Glomerular visceral epithelial cell (primary cell): ENCODE measurements around the gene PAK1.
"Not testable (repeated sequence)": the region's sequence is repeated elsewhere in the genome, so short reads cannot be mapped to it uniquely, and the experiment has no call there.

ENCODE experiments used
- DNase-seq: peaks from one replicate; pipeline ENCODE4 v3.0.0-alpha.2; 2016; ENCODE audit errors: extremely low spot score

Gene PAK1

DNA sequence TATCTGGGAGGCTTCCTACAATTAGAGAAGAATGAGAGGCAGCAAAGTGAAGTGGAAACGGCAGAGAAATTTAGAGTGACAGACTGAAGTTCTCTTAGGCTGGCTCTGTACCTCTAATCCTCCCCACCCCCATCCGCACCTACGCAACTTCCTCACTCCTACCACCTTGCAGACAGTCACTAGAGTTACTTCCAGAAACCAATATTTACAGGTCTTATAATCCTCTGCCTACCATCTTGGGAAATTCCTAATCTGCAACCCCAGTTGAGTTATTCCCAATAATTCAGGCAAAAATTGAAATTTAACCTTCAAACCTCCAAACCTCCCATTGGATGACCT is 71.7 kb downstream of the PAK1 start:
- DNase-seq, result no peak

DNA sequence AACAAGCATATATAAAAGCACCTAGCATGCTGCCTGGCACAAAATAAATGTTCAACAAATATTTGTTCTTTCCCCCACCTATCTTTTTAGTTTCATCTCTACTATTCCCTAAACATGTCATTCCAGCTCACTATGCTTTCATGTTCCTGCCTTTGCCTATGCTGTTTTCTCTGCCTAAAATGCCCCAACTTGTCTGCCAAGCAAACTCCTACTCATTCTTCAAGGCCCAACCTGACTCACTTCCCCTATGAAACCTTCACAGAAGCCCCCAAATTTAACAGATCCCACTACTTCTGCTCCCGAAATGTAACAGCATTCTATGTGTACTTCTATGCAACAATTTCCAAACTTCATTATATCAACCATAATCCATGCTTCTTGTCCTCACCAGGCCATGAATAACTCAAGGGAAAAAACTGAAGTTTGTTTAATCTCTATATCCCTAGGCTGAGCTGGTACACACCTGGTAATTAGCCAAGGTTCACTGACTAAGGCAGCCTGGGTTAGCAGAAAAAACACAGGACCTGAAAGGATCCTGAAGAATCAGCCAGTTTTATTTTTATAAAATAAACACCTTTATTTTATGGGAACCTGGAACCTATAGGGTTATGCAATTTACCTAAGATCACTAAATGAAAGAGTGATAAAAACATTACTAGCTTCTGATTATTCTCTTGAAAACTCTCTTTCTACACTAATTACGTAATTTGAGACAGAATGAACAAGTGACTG is 72.2 kb downstream of the PAK1 start:
- no peak for DNase-seq

DNA sequence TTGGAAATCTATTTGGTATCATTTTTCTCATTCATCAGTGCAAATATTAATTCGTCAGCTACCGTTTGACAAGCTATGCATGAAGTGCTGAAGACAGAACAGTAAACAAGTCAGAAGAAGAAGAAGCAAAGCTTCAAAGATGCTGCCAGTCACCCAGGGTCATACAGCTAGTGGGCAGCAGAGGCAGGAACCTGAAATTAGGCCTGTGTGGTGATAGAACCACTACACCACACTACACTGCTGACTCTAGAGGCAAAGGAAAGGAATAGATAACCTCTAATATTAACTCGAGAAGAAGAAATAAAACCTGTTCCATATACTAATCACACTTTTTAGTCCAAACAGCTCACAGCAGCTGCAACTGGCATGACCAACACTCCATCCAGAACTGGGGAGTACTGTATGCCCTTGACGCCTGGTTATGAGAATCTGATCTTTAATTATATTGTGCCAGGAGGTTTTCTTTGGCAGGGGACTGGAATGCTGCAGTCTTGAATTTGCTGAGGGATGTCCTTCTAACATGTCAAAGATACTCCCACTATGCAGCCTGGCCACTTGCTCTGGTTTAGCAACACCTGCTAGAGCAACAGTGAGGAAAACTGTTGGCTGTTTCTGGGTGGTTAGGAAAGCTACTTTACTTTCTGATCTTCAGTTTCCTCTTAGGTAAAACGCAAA is 73.0 kb downstream of the PAK1 start:
- no peak for DNase-seq

DNA sequence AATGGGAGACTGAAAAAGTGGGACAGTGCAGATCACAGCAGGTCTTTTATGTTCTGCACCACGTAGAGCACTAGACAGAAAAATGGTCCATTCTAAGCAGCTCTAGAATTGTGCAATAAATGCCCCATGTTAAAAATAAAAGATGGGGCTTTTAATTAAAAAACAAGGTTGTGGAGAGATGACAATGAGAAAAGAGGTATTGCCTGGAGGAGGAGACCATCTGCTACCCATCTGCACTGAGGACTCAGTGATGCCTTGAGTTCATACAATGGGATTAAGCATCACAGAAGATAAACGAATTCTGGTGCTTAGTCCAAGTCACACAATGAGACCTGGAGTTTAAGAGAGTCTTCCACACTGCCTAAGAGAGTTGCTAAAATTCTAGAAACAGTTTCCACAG is 73.6 kb downstream of the PAK1 start:
- DNase-seq, result no peak

DNA sequence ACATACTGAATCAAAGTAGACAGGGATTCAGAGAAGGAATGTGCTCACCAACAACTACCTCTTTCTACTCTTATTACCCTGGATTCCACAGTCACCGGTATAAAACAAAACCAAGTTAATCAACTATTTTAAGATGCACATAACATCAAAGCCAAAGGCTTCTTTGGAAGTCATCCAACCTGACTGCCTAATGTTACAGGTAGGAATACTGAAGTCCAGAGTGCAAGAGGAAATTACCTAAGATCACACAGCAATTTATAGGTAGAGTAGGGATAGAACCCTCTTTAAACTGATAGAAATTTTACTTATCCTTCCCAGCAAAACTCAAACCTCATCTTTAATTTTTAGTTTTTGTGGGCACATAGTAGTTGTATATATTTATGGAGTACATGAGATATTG is 76.3 kb downstream of the PAK1 start:
- no peak for DNase-seq

DNA sequence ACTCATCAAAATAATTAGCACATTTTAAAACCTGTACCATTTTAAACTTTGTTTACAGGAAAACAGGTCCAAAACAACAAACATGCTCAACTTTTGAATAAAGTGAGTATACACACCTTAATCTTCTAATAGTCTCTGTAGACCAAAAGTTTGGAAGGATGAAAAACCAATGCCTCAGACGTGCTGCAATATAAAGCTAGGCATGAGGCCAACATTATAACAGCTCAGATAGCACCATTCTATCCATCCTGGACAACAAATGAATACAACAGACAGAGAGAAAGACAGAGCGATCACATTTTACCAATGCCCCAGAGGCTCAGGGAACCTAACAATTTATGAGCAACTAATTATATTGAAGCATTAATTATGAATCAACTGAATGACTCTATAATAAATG is 77.0 kb downstream of the PAK1 start:
- no peak for DNase-seq

DNA sequence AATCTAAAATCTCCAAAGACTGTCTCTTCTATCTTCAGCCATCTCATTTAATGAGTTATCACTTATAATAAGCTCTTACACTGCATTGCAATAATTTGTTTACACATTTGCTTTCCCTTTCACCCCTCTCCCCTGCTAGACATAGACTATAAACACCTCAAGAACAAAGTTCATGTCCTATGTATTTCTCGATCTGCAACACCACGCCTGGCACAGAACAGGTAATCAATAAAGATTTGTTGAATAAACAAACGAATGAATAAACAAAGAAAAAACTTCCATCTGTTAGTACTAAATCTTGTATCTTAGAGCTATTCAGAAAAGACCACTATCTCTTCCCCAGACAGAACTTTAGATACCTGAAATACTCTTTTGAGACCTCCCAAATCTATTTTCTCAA is 77.6 kb downstream of the PAK1 start:
- no peak for DNase-seq

DNA sequence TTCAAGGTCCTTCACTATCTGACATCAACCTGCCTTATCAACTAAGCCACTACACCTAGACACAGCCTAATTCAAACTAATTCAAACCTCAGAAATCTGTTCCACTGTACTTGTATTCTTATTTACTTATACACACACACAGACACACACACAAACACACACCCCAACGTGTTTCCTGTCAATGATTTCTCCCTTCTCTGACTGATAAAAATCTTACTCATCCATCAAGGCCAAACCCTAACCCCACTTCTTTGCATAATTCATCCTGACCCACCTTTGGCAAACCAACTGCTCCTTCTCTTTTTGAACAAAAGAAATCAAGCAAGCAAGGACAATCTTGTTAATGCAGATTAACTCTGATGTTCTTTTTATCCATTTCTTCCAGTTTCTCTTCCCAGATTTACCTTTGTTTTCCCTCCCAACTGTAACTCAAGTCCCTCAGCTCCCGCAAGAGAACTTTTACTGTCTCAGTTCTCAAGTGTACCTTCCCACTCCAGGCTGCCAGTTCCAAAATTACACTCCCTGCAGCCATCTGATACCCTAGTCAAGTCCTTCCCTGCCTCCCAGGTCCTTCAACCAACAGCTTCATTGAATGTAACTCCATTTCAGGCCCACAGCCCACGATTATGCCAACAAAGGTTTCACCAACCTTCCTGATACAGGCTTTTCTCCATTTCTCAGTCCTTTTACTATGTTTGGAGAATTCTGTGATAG is 78.3 kb downstream of the PAK1 start:
- no peak for DNase-seq

DNA sequence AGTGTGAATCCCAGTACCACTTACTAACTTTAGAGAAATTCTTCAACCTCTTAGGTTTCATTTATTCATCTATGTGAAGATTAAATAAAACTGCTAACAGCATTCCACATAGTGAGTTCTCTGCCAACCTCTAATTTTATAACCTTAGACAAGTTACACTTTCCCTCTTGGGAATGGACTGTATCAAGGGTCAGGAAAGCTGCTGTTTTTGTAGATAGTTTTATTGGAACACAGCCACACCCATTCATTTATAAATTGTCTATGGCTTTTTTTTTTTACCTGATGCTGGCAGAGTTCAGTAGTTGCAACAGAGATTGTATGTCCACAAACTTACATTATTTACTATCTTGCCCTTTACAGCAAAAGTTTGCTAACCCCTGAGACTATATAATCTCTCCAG is 81.1 kb downstream of the PAK1 start:
- DNase-seq, result no peak

DNA sequence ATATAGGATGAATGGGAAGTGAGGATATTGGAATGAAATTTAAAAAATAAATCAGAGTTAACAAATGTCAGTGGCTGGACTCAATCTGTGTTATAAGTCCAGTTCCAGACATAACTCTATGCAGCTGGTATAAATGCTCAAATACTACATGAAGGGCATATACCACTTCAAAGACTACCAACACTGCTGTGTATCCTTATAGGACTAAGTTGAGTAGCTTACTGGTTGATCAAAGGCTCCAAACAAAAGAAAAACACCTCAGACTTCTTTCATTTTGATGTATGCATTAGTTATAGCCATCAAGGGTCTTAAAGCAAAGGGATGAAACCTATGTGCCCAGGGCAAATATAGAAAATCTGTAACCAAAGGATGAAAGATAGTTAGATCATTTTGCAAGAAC is 86.2 kb downstream of the PAK1 start:
- no peak for DNase-seq

DNA sequence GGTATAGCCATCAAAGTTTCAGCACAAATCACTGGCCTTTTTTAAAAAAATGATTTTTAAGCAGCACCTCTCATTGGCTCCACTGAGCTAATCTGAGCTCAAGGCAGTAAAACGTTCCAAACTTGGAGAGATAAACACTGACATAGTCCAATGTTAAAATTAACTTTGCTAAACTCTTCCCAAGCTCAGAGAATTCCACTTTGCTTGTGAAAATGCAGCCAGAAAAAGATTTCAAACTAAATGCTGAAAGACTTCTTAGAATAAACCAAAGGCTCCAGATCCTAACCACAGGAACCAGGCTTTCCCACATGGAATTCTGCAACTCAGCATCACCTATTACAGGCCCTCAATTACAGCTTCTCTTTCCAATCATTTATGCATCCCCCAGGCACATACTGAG is 87.7 kb downstream of the PAK1 start:
- no peak for DNase-seq

DNA sequence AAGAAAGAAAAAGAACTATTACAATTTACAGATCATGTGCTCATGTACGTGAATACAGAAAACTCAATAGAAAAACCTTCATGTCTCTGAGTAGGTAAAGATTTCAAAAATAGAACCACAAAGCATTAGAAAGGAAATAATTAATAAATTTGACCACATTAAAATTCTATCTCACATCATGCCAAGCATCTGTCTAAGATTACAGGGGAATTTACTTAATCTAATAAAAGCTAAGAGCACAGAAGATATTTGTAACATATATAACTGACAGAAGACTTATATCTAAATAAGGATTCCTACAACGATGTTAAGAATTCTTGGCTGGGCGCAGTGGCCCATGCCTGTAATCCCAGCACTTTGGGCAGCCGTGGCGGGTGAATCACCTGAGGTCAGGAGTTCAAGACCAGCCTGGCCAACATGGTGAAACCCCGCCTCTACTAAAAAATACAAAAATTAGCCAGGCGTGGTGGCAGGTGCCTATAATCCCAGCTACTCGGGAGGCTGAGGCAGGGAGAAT is 88.6 kb downstream of the PAK1 start:
- DNase-seq, result not testable (repeated sequence)

DNA sequence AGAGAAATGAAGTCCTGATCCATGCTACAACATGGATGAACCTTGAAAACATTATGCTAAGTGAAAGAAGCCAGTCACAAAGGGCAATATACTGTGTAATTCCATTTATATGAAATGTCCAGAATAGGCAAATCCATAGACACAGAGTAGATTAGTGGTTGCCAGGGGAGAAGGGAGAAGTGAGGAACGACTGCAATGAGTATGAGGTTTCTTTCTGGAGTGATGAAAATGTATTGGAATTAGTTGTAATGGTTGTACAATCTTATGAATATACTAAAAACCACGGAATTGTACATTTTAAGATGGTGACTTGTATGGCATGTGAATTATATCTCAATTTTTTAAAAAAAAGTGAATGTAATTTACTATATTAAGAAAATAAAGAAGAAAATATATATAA is 89.3 kb downstream of the PAK1 start:
- DNase-seq, result no peak

DNA sequence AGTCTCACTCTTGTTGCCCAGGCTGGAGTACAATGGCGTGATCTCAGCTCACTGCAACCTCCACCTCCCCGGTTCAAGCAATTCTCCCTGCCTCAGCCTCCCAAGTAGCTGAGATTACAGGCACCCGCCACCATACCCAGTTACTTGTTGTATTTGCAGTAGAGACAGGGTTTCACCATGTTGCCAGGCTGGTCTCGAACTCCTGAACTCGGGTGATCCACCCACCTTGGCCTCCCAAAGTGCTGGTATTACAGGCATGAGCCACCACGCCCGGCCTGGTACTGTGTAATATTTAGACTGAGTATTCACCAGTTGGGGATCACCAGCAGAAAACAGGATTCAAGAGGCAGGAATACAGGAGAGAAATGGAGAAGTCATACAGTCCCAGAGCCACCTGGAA is 90.5 kb downstream of the PAK1 start:
- not testable (repeated sequence) for DNase-seq

DNA sequence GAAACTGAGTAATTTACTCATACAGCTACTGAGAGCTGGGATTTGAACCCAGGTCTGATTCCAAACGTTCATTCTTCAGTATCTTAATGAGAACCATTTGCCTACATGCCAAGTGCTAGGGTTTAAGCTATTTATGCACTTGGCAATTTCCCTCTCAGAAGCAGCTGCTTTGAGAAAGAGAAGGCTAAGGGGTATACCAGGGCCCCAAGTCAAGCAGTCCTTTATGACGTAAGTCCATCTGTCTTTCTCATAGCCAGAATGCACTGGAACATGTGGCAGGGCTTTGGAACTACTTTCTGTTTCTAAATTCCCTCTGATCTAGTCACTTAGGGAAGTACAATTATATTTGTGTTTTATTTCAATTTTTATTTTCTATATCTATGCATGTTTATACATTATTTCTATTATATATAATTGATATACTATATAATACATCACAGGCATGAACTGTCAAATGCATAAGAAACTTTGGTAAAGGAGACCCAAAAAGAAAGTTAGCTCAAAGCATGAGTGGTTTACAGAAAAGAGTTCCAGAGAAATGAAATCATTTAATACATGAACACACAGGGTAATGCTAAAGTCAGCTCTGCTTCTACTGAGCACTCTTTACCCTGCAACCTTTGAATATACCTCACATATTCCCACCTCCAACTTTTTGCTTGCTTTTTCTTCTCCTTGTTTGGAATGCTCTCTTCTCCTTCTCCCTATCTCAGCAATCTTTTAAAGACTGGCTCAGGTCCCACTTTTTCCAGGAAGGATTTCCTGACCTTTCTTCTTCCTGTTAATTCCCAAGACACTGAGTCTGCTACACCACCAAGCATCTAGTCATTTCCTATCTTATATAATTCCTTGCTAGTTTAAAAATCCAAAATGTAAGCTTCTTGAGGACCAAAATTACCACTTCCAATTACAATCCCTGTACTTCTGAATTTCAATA is 91.9 kb downstream of the PAK1 start:
- no peak for DNase-seq

DNA sequence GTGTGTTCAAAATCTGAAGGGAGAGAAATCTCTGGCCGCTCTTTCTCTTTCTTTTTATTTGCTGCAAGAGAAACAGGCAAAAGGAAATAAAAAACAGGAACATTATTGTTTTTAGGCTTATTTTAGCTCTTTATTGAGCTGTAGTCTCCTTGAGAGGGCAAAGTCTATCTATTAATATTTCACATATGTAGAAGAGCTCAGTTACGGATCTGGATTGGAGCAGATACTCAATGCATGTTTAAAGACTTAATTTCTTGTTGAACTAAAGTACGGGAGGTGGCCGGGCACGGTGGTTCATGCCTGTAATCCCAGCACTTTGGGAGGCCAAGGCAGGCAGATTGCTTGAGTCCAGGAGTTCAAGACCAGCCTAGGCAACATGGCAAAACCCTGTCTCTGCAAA is 94.0 kb downstream of the PAK1 start:
- no peak for DNase-seq

DNA sequence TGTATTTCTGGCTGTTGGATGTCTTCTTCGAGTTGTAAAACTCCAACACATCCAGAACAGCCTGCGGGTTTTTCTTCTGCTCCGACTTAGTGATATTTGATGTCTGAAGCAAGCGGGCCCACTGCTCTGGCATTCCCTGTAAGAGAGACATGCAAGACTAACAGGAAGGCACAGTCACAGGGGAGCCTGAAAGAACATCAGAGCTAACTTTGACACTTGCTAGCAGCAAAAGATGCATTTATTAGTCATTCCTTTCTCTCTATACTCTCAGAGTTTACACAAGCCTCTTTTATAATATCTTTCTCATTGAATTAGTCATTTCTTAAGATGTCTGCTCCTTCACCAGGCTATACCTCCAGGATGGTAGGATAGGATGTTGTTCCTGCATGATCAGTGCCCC is 94.6 kb downstream of the PAK1 start:
- DNase-seq, result no peak

DNA sequence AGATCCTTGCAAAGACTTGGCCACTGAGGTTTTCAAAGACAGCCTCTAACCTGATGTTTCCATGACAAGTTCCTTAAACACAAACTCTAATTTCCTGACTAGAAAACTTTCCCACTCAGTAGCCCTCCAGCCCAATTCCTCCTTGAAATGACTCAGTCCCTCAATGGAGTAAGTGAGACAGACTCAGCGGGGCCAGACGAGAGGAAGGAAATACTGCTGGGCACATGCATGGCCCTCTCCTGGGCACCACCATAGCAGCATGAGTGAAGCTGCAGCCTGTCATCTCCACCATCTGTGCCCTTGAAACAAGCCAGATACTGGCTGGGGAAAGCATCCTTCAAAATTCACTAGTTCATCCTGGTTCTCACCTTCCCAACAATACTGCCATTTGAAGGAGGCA is 96.2 kb downstream of the PAK1 start:
- no peak for DNase-seq

DNA sequence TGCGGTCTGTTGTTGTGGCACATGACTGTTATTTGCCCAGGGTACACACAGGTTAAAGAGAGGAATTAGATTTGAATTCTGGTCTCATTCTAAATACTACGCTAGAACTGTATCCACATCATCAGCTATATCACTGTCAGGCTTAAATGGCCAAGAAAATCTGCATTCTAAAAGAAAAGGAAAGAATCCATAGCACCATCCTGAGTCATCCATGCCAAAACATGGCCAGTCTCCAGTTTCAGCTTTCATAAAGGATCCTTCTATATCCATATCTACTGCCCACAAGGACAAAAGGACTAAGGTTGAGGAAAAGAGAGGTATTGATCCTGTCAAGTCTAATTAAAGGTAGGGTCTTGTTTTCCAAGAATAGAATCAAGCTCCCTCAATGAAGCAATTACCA is 98.8 kb downstream of the PAK1 start:
- DNase-seq, result no peak

DNA sequence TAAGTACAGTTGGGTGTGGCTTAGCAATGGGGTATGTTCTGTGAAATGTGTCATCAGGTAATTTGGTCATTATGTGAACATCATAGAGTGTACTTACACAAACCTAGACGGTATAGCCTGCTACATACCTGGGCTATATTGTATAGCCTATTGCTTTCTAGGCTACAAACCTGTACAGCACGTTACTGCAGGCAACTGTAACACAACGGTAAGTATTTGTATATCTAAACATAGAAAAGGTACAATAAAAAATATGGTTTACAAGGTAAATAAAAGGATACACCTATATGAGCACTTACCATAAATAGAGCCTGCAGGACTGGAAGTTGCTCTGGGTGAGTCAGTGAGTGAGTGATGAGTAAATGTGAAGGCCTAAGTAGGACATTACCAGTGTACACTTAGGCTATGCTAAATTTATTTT is 99.3 kb downstream of the PAK1 start:
- no peak for DNase-seq

DNA sequence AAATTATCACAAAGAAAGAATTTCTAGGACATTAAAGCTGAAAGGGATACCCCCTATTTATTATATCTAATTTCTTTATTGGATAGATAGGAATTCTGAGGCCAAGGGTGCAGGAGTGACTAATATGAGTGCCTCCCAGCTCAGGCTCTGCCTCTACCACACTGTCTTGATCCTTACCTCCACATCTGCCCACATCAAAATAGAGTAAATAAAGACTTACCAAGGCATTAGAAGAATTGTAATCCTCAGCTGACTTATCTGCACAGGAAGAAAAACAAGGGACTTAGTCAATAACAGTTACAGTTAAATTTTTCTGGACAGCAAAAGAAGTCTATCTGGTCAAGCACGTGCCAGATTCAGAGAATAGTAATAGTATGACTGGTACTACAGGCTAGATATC is 99.8 kb downstream of the PAK1 start:
- DNase-seq, result no peak

DNA sequence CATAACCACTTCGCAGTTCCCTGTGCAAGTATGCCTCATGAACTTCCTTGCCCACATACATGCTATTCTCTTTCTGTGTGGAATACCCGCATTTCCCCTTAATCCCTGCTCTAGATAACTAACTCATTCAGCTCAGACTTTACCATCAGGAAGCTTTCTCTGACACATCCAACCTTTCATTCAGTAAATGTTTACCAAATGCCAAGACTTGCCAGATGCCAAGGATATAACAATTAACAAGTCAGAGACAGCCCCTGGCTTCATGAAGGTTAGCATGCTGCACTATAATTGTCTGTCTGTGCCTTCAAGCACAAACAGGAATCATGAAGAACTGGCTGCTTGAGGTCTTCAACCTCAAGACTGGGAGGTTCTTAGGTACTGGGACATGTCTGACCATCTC is 101.2 kb downstream of the PAK1 start:
- no peak for DNase-seq
